Duodenal mucosa (tissue), 2 donors: ENCODE measurements around the gene EMX2.

Source experiments
- H3K27ac ChIP-seq: one replicate; pipeline ENCODE4 v1.7.0; 2013; ENCODE audit warnings: low read depth, low read length
- H3K27me3 ChIP-seq, 2 donors: one replicate each; pipeline ENCODE4 v1.7.0; 2013; ENCODE audit warnings: low read length in 2 of 2, control low read depth in 1 of 2; ENCODE audit not compliant: insufficient read depth in 2 of 2, control insufficient read depth in 1 of 2
- H3K36me3 ChIP-seq, 2 donors: one replicate each; pipeline ENCODE4 v1.7.0; 2013; ENCODE audit warnings: low read length in 2 of 2, control low read depth in 1 of 2; ENCODE audit not compliant: insufficient read depth in 2 of 2, control insufficient read depth in 1 of 2
- H3K4me1 ChIP-seq, 2 donors: one replicate each; pipeline ENCODE4 v1.7.0; 2013; ENCODE audit warnings: low read length in 2 of 2, control low read depth in 1 of 2; ENCODE audit not compliant: insufficient read depth in 2 of 2, control insufficient read depth in 1 of 2
- H3K4me3 ChIP-seq, 2 donors: one replicate each; pipeline ENCODE4 v1.7.0; 2013; ENCODE audit warnings: low read length in 2 of 2, low read depth in 1 of 2
- H3K9ac ChIP-seq, 2 donors: one replicate each; pipeline ENCODE4 v1.7.0; 2013; ENCODE audit warnings: low read length in 2 of 2, low read depth in 1 of 2
- H3K9me3 ChIP-seq, 2 donors: one replicate each; pipeline ENCODE4 v1.7.0; 2013; ENCODE audit warnings: low read length in 2 of 2, control low read depth in 1 of 2; ENCODE audit not compliant: control insufficient read depth in 1 of 2

Gene EMX2

DNA sequence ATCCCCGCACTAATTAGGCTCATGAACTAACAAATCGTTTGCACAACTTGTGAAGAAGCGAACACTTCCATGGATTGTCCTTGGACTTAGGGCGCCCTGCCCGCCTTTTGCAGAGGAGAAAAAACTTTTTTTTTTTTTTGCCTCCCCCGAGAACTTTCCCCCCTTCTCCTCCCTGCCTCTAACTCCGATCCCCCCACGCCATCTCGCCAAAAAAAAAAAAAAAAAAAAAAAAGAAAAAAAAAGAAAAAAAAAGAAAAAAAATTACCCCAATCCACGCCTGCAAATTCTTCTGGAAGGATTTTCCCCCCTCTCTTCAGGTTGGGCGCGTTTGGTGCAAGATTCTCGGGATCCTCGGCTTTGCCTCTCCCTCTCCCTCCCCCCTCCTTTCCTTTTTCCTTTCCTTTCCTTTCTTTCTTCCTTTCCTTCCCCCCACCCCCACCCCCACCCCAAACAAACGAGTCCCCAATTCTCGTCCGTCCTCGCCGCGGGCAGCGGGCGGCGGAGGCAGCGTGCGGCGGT is at the start of gene EMX2:
TSS of gene EMX2 (plus strand) at position 41 of the 519 bp plus-strand sequence. CDS start 522 bp downstream, outside the sequence.
- H3K9me3 ChIP-seq, result no peaks in the 10 kb centered on the region
- peaks cover 20 to 21% of the 10 kb centered on the region in 2 donors for H3K4me1 ChIP-seq
- H3K27ac ChIP-seq, result peak within 1 kb of the TSS; percentile 61
- no peaks in the 10 kb centered on the region for H3K36me3 ChIP-seq
- peak within 1 kb of the TSS; percentile 28 to 40 for H3K4me3 ChIP-seq
- peaks cover 95 to 99% of the 10 kb centered on the region in 2 donors for H3K27me3 ChIP-seq
- H3K9ac ChIP-seq, result no peak within 1 kb of the TSS

DNA sequence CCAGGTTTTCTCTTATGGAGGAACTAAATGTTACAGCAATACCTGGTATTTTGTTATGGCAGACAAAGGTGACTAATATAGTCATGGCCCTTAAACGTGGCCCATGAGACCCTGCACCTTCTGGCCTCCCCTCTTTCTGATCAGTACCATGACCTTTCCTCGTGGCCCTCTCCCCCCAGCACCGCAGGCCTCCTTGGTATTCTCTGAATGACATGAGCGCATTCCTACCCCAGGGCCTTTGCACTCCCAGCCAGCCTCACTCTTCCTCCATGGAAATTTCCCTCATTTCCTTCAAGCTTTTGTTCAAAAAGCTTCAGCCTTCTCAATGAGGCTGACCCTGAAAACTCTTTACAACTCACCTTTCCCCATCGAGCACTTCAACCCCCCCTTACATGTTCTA is 46.5 kb upstream of the EMX2 start:
- H3K27ac ChIP-seq, result no peak overlapping the region
- H3K9ac ChIP-seq, result no peak overlapping the region
- H3K4me3 ChIP-seq, result no peak overlapping the region
- no peaks in the 10 kb centered on the region for H3K4me1 ChIP-seq
- no peaks in the 10 kb centered on the region for H3K9me3 ChIP-seq
- H3K36me3 ChIP-seq, result no peaks in the 10 kb centered on the region
- peaks cover 8 to 13% of the 10 kb centered on the region in 2 donors for H3K27me3 ChIP-seq

DNA sequence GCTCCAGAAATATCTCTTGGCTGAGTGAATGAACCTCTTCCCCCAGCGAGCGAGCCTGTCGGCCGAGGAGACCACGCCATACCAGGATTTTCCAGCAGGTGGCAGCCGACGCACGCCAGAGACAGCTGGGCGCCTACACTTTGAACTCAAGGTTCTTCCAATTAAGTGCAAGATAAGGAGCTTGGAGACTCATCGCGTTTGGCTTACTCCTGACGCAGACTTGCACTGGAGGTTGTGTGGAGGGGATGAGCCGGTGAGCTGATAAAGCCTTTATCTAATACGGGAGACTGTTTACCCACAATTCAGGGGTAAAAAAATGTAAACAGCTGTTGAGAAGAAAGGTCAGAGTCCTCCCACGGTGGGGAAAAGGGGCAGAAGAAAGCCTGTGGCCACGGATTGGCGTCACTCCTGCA is 45.9 kb upstream of the EMX2 start:
- Histone ChIP-seq H3K9ac (no peak overlapping the region), H3K4me3 (no peak overlapping the region), H3K27ac (no peak overlapping the region), H3K36me3 (no peaks in the 10 kb centered on the region), H3K27me3 (peaks cover 8 to 13% of the 10 kb centered on the region in 2 donors), H3K4me1 (no peaks in the 10 kb centered on the region), H3K9me3 (no peaks in the 10 kb centered on the region)

DNA sequence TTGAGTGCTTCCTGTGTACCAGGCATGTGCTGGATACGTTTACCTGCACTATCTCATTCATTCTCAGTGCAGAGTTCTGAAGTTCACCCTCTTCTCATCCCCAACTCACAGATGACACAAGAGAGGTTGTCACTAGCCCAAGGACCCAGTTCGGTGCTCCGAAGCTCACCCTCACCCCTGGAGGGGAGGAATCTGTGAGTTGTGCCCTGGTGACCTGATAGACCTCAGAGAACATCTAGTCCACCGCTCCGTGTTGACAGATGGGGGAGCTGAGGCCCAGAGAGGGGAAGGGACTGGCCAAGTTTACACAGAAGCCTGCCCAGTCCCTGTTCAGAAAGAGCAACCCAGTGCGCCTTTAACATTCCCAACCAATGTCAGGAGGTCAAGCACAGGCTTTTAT is 44.8 kb upstream of the EMX2 start:
- no peak overlapping the region for H3K4me3 ChIP-seq
- H3K27me3 ChIP-seq, result peaks cover 7 to 8% of the 10 kb centered on the region in 2 donors
- H3K4me1 ChIP-seq, result no peaks in the 10 kb centered on the region
- no peaks in the 10 kb centered on the region for H3K9me3 ChIP-seq
- H3K36me3 ChIP-seq, result no peaks in the 10 kb centered on the region
- H3K9ac ChIP-seq, result no peak overlapping the region
- H3K27ac ChIP-seq, result no peak overlapping the region

DNA sequence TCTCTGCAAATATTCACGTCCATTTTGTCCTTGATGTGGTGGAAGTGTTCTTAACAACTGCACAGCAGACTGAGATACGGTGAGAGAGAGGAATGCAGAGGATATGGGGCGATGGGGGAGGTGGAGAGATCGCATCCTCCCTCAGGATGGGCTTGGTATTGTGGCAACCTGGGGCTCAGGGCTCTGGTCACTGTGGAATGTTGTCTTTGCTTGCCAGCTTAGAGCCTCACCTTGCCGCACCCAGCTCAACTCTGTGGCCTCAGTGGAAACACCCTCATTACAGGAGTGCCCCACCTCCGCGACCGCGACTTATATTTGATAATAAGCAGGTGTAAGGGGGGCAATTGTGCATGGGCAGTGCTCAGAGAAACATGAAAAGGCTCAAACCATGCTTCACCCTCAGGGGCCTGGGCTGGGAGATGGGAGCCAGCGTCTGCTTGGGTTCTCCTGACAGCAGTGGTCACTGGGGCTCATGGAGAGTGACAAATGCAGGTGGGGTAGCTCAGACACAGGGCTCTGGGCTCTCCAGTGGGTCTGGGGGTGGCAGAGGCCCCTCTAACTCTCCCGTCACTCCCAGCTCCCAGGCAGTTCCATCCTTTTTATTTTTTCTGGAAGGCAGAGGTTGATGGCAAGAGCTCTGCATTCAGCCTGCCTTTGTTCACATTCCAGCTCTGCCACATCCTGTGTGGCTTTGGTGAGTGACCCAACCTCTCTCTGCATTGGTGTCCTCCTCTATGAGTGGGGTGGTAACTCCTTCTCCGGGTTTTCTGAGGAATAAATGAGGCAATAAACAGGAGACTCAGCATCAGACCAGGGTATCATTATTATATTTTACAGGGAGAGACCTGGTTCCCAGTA is 43.1 kb upstream of the EMX2 start:
- no peak overlapping the region for H3K9ac ChIP-seq
- H3K27ac ChIP-seq, result no peak overlapping the region
- H3K4me3 ChIP-seq, result no peak overlapping the region
- H3K9me3 ChIP-seq, result no peaks in the 10 kb centered on the region
- H3K36me3 ChIP-seq, result no peaks in the 10 kb centered on the region
- H3K4me1 ChIP-seq, result no peaks in the 10 kb centered on the region
- H3K27me3 ChIP-seq, result peaks cover 0 to 9% of the 10 kb centered on the region in 2 donors

DNA sequence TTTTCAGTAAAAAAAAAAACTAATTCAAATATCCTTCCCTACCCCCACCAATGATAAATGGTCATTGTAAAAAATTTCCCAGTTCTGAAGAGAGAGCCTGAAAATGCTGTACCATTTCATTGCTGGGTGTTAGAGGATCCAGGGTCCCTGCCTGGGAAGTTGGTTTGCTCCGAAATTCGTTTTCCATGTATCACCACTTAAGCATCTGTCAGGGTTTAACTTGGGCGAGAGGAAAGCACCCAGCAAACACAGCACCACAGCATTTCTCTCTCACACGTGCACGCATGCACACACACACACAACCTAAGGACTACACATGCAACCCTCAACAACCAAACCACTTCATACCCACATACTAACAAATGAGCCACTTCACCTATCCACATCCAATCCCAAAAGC is 42.1 kb upstream of the EMX2 start:
- Histone ChIP-seq H3K4me1 (no peaks in the 10 kb centered on the region), H3K9me3 (no peaks in the 10 kb centered on the region), H3K27ac (no peak overlapping the region), H3K4me3 (no peak overlapping the region), H3K36me3 (no peaks in the 10 kb centered on the region), H3K9ac (no peak overlapping the region), H3K27me3 (peaks cover 3 to 9% of the 10 kb centered on the region in 2 donors)

DNA sequence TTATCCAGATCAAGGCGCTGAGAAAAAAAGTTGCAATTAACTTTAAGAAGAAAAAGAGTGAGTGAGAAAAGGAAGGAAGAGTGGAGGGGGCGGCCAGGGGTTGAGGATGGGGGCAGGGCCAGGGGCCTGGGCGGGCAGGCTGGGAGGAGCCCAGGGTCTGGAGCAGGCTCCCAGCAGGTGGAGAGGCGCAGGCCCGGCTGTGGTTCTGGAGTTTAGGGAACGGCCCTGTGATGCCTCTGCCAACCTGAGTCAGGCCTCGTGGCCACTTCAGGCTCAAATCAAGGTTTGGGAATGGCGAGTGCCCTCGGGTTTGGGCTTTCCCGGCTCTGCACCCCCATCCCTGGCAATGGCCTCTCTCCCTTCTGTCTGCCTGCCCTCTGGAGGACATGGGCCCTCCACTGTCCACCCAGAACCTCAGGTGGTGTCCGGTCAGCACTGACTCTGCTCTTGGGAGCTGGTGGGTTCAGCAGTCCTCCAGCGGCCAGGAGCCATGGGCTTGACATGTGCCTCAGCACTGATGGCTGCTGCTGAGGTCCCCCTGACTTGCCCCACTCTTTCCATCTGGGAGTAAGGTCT is 41.0 kb upstream of the EMX2 start:
- H3K9ac ChIP-seq, result no peak overlapping the region
- H3K27ac ChIP-seq, result no peak overlapping the region
- H3K4me1 ChIP-seq, result no peaks in the 10 kb centered on the region
- H3K4me3 ChIP-seq, result no peak overlapping the region
- H3K27me3 ChIP-seq, result peaks cover 3 to 5% of the 10 kb centered on the region in 2 donors
- no peaks in the 10 kb centered on the region for H3K36me3 ChIP-seq
- no peaks in the 10 kb centered on the region for H3K9me3 ChIP-seq

DNA sequence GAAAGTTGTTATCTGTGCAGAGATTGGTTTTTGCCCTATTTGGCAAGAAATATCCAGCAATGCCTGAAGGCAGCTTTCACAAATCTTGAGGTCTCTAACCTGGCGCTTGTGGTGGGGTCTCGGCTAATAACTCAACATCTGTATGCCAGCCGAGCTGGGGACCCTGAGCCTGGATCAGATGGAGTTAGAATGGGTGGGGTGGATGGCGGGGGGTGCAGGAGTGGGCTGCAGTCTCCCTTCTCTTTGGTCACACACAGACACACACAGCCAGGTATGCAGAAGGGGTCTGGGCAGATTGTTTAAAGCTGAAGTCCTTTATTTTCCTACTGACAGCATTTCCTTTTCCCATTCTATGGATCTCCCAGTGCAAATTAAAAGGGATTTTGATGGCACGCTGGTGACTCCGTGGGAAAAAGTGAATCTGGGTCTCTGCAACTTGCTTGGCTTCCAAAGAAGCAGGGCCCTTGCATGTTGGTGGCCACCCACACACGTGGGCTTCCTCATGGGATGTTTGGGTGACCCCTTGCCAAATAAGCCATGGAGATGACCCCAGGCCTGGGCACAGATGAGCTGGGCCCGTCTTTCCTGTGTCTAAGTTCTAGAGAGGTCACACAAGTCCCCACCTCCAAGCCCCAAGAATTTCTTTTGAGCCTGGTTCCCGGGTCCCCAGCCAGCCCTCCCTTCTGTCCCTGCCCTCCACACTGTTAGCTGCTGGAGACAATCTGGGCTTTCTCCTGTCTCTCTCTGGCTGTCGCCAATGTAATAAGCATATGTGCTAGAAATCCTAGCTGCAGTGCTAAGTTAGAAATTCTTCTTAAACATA is 39.9 kb upstream of the EMX2 start:
- Histone ChIP-seq H3K9me3 (no peaks in the 10 kb centered on the region), H3K9ac (no peak overlapping the region), H3K27ac (no peak overlapping the region), H3K27me3 (peaks cover 3 to 5% of the 10 kb centered on the region in 2 donors), H3K4me3 (no peak overlapping the region), H3K36me3 (no peaks in the 10 kb centered on the region), H3K4me1 (no peaks in the 10 kb centered on the region)

DNA sequence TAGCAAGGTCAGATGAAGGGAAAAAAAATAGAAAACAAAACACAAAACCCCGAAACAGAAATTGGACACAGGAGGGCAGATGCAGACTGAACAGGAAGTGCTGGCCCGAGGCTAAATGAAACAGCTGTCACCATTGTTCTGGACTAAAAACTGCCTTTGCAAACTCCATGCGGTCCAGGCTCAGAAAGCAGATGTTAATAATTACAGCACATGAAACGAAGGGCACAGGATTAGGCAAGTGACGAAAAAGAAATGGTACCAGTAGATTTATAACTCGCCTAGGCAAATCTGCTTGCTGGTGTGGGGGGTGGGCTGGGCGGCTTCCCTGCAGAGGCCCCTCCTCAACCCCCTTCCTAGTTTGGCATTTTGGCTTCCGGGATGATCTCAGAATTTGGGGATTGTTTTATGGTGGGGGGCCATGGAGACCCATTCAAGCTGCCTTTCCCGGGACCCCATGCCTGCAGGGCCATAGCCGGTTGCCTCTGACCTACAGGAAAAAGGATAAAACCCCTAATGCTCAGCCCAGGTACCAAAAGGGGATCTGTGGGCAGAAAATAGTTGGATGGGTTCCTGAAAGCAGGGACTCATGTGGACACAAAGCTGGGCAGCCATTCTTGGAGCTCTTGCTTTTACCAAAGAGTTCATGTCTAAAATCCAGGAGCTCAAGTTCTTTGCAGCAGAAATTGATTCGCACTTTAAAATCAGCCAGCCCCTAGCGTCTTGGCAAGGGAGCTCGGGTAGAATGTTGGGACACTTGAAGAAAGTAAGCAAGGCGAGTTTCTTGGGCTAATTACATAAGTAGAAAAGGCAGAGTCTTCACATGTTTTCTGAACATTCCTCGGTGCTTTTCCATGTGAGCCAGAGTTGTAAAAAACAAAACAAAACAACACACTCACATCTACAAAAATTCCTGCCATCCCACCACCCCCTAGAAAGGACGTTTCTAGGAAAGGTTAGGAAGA is 39.0 kb upstream of the EMX2 start:
- Histone ChIP-seq H3K9ac (no peak overlapping the region), H3K27me3 (peaks cover 3 to 5% of the 10 kb centered on the region in 2 donors), H3K36me3 (no peaks in the 10 kb centered on the region), H3K4me1 (no peaks in the 10 kb centered on the region), H3K4me3 (no peak overlapping the region), H3K27ac (no peak overlapping the region), H3K9me3 (no peaks in the 10 kb centered on the region)
